GM21526 (cell line): ENCODE measurements around the gene RNF151.
"Not testable (repeated sequence)": the region's sequence is repeated elsewhere in the genome, so short reads cannot be mapped to it uniquely, and the experiment has no call there.

Experiments used
- ATAC-seq: cut with Tn5 transposase; IDR thresholded peaks from one replicate; pipeline ENCODE4 v1.9.1; 2021; ENCODE audit warnings: moderate library complexity; ENCODE audit not compliant: unreplicated experiment, low FRiP score

The RNF151 gene

DNA sequence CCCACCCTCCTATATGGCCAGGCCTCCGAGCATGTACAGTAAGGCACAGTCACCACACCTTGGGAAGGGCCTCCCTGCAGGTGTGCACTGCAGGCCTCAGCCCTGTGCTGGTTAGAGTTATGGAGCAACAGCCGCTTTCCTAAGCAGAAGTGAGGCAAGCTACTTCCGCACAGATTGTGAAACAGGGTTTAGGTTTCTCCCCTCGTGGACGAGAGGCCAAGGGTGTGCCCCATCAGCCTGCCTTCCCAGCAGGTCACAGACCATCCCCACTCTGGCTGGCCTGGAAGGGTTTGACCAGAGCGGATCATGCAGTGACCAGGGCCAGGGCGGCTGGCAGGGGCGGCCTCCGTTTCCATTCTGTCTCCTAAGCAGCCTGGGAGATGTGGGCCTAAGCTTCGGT lies 28.3 kb upstream of the RNF151 start:
- ATAC-seq = no peak

DNA sequence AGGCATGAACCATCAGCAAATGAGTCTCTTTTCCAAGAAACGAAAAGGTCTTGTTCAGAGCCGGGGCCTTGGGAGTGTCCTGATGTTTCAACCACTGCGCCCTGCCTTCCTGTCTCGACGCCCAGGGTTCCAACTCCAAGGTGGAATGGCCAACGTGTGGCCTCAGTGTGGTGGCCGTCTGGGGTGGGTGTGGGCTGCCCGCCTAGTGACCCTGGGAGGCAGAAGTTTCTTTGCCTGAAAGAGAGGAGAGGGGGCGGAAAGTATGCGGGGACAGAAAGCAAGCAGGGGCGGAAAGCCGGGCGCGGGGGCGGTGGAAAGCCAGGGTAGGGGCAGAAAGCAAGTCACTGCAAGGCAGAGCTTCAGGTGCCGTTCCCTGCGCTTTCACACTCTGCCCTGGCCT lies 27.7 kb upstream of the RNF151 start:
- no peak for ATAC-seq

- not testable (repeated sequence) for ATAC-seq
Measured at GRCh38 chr16:1939833-1940232, 26.8 kb upstream of the RNF151 start.

GRCh38 chr16:1940273-1941161 lies 26.1 kb upstream of the RNF151 start:
- ATAC-seq = no peak

DNA sequence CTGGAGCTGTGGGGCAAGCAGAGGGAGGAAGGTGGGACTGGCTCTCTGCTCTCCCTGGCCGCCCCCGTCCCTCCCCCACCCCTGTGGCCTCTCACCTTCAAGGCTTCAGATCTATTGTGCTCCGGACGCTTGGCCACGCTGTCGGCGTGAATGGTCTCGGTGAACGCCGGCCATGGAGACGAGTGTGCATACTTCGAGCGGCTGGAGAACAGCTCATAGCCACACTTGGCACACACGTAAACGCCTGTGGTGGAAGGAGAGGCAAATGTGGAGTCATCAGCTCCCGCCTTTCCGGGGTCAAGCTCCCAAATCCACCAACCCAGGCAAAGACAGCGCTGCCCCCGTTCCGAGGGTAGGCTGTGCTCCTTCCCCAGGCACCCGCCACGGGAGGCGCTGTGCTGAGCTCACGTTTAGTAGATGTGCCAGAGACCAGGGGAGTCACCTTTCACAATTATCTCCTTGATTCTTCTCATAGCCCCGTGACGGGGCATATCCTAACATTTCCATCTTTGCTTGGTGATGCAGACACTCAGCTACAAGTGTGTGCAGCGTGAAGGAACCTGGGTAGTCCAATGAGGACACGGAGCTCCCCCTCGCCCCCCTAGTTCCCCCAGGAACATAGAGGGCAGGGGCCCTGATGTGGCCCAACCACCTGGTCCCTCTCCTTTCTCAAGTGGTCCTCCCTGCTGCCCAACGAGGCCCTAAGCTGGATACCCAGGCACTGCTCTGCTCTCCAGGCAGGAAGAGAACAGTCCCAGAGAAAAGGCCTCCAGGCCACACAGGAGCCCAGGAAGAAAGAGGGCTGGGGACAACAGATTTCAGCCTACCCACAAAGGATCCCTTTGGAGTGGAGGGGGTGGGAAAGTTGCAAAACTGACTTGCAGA lies 25.3 kb upstream of the RNF151 start:
- ATAC-seq = no peak

DNA sequence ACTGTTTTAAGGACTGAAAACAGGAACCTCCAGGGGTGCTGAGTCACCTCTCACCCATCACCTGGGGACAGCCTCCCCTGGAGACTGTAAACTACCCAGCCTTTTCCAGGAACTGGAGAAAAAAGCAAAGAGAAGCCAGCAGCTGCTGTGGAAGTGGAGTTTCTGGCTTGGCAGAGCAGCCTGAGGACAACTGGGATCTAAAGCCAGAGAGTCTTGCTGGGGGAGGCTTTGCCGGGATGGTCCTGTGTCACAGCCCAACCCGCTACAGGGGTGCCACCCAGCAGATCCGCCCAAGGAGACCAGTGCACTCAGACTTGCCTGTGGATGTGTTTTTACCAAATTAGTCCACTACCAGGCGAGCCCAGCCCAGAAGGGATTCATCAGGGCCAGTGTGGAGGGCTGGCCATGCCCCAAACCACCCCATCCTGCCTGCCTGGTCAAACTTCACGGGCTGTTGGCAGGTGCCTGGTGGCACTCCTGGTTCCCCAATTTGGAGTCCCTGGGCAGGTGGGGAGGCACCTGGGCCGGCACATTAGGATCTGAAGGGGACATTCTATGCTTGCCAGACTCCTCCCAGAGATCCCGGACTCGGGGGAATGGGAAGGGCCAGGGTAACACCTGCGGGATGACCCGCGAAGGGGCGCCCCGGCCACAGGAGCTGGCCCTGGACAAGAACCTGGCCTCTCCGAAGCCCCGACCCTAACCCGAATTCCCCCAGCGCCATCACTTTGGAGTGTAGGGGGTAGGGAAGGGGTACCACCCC lies 24.4 kb upstream of the RNF151 start:
- ATAC-seq = no peak

GRCh38 chr16:1942810-1943726 lies 23.6 kb upstream of the RNF151 start, which contains the start of gene MSRB1:
TSS of gene MSRB1 (minus strand) at chr16:1943199. CDS start at chr16:1943156, 43 bp downstream.
- peak; percentile 88 for ATAC-seq

DNA sequence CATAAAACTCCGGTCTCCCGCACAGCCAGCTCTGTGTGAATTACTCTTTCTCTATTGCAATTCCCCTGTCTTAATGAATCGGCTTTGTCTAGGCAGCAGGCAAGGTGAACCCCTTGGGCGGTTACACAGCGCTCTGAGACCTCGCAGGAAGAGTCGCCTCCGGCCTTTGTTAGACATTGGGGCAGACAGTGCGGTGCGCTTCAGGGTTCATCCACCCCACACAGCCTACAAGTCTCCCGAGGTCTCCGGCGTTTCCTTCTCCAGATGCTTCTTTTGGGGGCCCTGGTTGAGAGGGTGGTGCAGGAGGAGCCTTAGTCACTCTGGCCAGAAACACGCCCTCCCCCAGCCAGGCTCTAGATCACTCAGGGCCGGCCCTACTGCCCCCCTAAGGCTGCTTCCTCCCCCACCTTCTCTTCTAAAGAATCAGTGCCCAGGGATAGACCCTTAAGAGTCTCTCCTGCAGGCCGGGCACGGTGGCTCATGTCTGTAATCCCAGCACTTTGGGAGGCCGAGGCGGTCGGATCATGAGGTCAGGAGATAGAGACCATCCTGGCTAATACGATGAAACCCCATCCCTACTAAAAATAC lies 21.9 kb upstream of the RNF151 start:
- ATAC-seq = no peak

GRCh38 chr16:1945559-1946391 lies 20.9 kb upstream of the RNF151 start:
- no peak for ATAC-seq

GRCh38 chr16:1946495-1947368 lies 19.9 kb upstream of the RNF151 start:
- no peak for ATAC-seq

GRCh38 chr16:1947369-1947670 lies 19.3 kb upstream of the RNF151 start:
- ATAC-seq = no peak

DNA sequence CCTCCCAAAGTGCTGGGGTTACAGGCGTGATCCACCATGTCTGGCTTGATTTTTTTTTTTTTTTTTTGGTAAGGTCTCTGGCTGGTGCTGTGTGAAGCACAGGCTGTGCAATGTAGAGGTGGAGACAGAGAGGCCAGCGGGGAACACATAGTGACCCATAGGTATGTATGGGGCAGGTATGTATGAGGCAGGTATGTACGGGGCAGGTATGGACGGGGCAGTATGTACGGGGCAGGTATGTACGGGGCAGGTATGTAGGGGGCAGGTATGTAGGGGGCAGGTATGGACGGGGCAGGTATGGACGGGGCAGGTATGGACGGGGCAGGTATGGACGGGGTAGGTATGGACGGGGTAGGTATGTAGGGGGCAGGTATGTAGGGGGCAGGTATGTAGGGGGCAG lies 17.1 kb upstream of the RNF151 start:
- ATAC-seq = no peak

- ATAC-seq = no peak
Measured at GRCh38 chr16:1950047-1950446, 16.6 kb upstream of the RNF151 start.

GRCh38 chr16:1950559-1950958 lies 16.1 kb upstream of the RNF151 start:
- ATAC-seq = no peak

DNA sequence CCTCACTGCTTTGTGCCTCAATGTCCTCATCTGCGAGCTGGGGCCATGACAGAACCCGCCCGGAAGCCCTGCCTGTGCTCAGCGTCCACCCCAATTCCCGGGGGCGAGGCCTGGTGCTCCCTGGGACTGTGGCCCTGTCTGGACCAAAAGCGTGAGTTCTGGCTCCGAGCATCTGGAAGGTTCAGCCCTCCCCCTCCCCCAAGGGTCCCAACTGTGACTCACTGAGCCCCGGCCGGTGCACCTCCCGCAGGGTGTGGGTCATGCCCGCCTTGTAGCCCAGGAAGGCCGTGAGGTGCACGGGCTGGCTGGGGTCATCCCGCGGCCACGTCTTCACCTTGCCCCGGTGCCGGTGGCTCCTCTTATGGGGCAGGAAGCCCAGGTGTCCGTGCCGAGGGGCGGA lies 12.9 kb upstream of the RNF151 start:
- no peak for ATAC-seq

GRCh38 chr16:1957434-1958142 lies 9.1 kb upstream of the RNF151 start:
- not testable (repeated sequence) for ATAC-seq

GRCh38 chr16:1958143-1958491 lies 8.5 kb upstream of the RNF151 start:
- ATAC-seq = not testable (repeated sequence)
